ENCODE measurements around the gene WDR74. TPM values are rescaled to one million over a fixed set of nuclear protein-coding genes. Genes with fewer than 3 reads are reported as not detected.

WDR74 gene
- total and polyA plus RNA-seq, 2 of the 13 experiments (the other 11 are each of a cell fraction or from before 2014, with no cell fraction given) = 77.0 to 83.3 TPM

DNA sequence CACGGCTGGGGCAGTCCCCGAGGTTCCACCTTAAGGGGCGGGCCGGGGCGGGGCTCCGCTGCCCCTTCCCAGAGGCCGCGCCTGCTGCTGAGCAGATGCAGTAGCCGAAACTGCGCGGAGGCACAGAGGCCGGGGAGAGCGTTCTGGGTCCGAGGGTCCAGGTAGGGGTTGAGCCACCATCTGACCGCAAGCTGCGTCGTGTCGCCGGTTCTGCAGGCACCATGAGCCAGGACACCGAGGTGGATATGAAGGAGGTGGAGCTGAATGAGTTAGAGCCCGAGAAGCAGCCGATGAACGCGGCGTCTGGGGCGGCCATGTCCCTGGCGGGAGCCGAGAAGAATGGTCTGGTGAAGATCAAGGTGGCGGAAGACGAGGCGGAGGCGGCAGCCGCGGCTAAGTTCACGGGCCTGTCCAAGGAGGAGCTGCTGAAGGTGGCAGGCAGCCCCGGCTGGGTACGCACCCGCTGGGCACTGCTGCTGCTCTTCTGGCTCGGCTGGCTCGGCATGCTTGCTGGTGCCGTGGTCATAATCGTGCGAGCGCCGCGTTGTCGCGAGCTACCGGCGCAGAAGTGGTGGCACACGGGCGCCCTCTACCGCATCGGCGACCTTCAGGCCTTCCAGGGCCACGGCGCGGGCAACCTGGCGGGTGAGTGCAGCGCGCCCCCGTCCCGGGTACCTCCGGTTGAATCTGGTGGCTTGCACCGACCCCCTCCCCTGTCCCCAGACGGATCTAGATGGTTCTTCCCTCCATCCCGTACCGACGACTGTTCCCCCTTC lies 41.6 kb upstream of the WDR74 start, which contains the start of gene SLC3A2 (continued):
- TF ChIP-seq NR2C2 (CRISPR knock-in tag; IDR thresholded peaks at IDR 0.05; ENCODE audit: borderline replicate concordance) = peak; percentile 14
- TF ChIP-seq SYNCRIP (IDR thresholded peaks at IDR 0.05; ENCODE audit: insufficient read depth, low read depth, low read length) = no peak
- TF ChIP-seq FOXK1 (CRISPR knock-in tag; IDR thresholded peaks at IDR 0.05; ENCODE audit: borderline replicate concordance, low read depth) = peak; percentile 71; the same call in 1 of the 2 replicates
- TF ChIP-seq ZNF160 (CRISPR knock-in tag; IDR thresholded peaks at IDR 0.05) = no peak; the same call in 1 of the 2 replicates
- TF ChIP-seq, protein P1, sequence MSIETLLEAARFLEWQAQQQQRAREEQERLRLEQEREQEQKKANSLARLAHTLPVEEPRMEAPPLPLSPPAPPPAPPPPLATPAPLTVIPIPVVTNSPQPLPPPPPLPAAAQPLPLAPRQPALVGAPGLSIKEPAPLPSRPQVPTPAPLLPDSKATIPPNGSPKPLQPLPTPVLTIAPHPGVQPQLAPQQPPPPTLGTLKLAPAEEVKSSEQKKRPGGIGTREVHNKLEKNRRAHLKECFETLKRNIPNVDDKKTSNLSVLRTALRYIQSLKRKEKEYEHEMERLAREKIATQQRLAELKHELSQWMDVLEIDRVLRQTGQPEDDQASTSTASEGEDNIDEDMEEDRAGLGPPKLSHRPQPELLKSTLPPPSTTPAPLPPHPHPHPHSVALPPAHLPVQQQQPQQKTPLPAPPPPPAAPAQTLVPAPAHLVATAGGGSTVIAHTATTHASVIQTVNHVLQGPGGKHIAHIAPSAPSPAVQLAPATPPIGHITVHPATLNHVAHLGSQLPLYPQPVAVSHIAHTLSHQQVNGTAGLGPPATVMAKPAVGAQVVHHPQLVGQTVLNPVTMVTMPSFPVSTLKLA (IDR thresholded peaks at IDR 0.05) = no peak
- no peak for TF ChIP-seq TOE1 (CRISPR knock-in tag; IDR thresholded peaks at IDR 0.05)
- TF ChIP-seq ZNF30 (CRISPR knock-in tag; IDR thresholded peaks at IDR 0.05) = peak; percentile 81; the same call in 1 of the 2 replicates
- no peak for TF ChIP-seq TCF7L2 (IDR thresholded peaks at IDR 0.05; ENCODE audit: low read depth, low read length)
- TF ChIP-seq HDAC2 (CRISPR knock-in tag; IDR thresholded peaks at IDR 0.05) = peak; percentile 31
- no peak for TF ChIP-seq ZNF10 (CRISPR knock-in tag; IDR thresholded peaks at IDR 0.05; ENCODE audit: borderline replicate concordance, low read depth)
- TF ChIP-seq SMARCE1 (IDR thresholded peaks at IDR 0.05; ENCODE audit: borderline replicate concordance) = no peak
- no peak for TF ChIP-seq KDM1A (CRISPR knock-in tag; IDR thresholded peaks at IDR 0.05)
- TF ChIP-seq GTF2F1 (IDR thresholded peaks at IDR 0.05; ENCODE audit: low read length) = 0 out of 2 replicates have a peak, but pooled peaks have one; percentile 7
- TF ChIP-seq, protein P2, sequence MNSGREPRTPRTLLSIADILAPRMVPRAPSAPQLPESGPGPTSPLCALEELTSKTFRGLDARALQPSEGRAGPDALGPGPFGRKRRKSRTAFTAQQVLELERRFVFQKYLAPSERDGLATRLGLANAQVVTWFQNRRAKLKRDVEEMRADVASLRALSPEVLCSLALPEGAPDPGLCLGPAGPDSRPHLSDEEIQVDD (CRISPR knock-in tag; IDR thresholded peaks at IDR 0.05; ENCODE audit: borderline replicate concordance) = peak; percentile 77; the same call in 1 of the 2 replicates
- TF ChIP-seq SOX13 (IDR thresholded peaks at IDR 0.05) = no peak
- peak in 1 of 2 experiments; percentile 44; a peak in 1 of 4 replicates for TF ChIP-seq SOX13 (CRISPR knock-in tag; conservative IDR thresholded peaks at IDR 0.05 in 1 of 2, IDR thresholded peaks at IDR 0.05 in 1 of 2)
- TF ChIP-seq EEA1 (CRISPR knock-in tag; IDR thresholded peaks at IDR 0.05; ENCODE audit: borderline replicate concordance) = peak; percentile 94; the same call in 1 of the 2 replicates
- TF ChIP-seq, protein P3, sequence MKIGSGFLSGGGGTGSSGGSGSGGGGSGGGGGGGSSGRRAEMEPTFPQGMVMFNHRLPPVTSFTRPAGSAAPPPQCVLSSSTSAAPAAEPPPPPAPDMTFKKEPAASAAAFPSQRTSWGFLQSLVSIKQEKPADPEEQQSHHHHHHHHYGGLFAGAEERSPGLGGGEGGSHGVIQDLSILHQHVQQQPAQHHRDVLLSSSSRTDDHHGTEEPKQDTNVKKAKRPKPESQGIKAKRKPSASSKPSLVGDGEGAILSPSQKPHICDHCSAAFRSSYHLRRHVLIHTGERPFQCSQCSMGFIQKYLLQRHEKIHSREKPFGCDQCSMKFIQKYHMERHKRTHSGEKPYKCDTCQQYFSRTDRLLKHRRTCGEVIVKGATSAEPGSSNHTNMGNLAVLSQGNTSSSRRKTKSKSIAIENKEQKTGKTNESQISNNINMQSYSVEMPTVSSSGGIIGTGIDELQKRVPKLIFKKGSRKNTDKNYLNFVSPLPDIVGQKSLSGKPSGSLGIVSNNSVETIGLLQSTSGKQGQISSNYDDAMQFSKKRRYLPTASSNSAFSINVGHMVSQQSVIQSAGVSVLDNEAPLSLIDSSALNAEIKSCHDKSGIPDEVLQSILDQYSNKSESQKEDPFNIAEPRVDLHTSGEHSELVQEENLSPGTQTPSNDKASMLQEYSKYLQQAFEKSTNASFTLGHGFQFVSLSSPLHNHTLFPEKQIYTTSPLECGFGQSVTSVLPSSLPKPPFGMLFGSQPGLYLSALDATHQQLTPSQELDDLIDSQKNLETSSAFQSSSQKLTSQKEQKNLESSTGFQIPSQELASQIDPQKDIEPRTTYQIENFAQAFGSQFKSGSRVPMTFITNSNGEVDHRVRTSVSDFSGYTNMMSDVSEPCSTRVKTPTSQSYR (CRISPR knock-in tag; IDR thresholded peaks at IDR 0.05; ENCODE audit: borderline replicate concordance) = peak; percentile 70; the same call in 1 of the 2 replicates
- TF ChIP-seq MTF1 (CRISPR knock-in tag; IDR thresholded peaks at IDR 0.05) = no peak
- TF ChIP-seq, protein P4, sequence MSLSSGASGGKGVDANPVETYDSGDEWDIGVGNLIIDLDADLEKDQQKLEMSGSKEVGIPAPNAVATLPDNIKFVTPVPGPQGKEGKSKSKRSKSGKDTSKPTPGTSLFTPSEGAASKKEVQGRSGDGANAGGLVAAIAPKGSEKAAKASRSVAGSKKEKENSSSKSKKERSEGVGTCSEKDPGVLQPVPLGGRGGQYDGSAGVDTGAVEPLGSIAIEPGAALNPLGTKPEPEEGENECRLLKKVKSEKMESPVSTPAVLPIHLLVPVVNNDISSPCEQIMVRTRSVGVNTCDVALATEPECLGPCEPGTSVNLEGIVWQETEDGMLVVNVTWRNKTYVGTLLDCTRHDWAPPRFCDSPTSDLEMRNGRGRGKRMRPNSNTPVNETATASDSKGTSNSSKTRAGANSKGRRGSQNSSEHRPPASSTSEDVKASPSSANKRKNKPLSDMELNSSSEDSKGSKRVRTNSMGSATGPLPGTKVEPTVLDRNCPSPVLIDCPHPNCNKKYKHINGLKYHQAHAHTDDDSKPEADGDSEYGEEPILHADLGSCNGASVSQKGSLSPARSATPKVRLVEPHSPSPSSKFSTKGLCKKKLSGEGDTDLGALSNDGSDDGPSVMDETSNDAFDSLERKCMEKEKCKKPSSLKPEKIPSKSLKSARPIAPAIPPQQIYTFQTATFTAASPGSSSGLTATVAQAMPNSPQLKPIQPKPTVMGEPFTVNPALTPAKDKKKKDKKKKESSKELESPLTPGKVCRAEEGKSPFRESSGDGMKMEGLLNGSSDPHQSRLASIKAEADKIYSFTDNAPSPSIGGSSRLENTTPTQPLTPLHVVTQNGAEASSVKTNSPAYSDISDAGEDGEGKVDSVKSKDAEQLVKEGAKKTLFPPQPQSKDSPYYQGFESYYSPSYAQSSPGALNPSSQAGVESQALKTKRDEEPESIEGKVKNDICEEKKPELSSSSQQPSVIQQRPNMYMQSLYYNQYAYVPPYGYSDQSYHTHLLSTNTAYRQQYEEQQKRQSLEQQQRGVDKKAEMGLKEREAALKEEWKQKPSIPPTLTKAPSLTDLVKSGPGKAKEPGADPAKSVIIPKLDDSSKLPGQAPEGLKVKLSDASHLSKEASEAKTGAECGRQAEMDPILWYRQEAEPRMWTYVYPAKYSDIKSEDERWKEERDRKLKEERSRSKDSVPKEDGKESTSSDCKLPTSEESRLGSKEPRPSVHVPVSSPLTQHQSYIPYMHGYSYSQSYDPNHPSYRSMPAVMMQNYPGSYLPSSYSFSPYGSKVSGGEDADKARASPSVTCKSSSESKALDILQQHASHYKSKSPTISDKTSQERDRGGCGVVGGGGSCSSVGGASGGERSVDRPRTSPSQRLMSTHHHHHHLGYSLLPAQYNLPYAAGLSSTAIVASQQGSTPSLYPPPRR (CRISPR knock-in tag; IDR thresholded peaks at IDR 0.05; ENCODE audit: borderline replicate concordance) = peak; percentile 40; the same call in 1 of the 2 replicates

All from HepG2 (cell line).